Germinal center (tissue), 1 donor: ENCODE results near the gene OR10G8.
A peak's percentile ranks its signal among the peaks of the same experiment; 100 is the strongest.
"Not testable (repeated sequence)": the region's sequence is repeated elsewhere in the genome, so short reads cannot be mapped to it uniquely, and the experiment has no call there.

Experiments used
- DNase-seq: peaks from one replicate; pipeline ENCODE4 v3.0.0; 2012; ENCODE audit warnings: mixed read lengths, low spot score

OR10G8 gene, protein sequence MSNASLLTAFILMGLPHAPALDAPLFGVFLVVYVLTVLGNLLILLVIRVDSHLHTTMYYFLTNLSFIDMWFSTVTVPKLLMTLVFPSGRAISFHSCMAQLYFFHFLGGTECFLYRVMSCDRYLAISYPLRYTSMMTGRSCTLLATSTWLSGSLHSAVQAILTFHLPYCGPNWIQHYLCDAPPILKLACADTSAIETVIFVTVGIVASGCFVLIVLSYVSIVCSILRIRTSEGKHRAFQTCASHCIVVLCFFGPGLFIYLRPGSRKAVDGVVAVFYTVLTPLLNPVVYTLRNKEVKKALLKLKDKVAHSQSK

DNA sequence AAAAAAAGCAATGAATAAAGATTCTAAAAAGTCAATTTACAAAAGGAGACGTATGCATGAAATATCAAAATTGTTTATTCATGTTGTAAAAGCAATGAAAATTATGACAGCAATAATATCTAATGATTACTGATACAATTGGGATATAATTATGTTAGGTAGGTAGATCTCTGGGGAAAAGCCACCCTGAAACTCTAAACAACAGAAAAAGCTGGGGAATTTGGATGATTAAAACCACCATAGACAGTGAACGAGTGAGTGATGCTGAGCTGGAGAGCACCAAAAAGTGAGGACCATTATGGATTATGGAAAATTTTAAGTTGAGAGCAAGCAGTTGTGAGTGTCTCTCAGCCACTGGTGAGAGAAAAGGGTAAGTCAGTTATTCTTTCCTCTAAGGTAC lies at the start of gene OR10G8:
OR10G8 (plus strand) TSS at position 301 of the 400 bp plus-strand sequence. CDS start 2,825 bp downstream, outside the sequence.
- no peak for DNase-seq

GRCh38 chr11:123977731-123978347 lies 48.8 kb upstream of the OR10G8 start, which contains the start of gene OR10S1:
Gene OR10S1 (minus strand): TSS chr11:123977781. CDS start chr11:123977664, 117 bp downstream.
- DNase-seq: no peak

GRCh38 chr11:123979311-123979710 lies 47.3 kb upstream of the OR10G8 start:
- no peak for DNase-seq

GRCh38 chr11:123995119-123995518 lies 31.5 kb upstream of the OR10G8 start, which contains the start of gene OR10G6:
Gene OR10G6 (minus strand): TSS chr11:123995161. CDS start chr11:123995161, 0 bp downstream.
- no peak for DNase-seq

- DNase-seq: no peak
Observed at GRCh38 chr11:124012697-124013096, 13.9 kb upstream of the OR10G8 start, which contains the start of gene OR10G4. Gene OR10G4 (plus strand): TSS chr11:124012997. CDS start chr11:124015575, 2,578 bp downstream.

GRCh38 chr11:124015837-124016236 lies 10.8 kb upstream of the OR10G8 start:
- DNase-seq: not testable (repeated sequence)

- no peak for DNase-seq
Observed at GRCh38 chr11:124036666-124037065, 10.1 kb downstream of the OR10G8 start.

- no peak for DNase-seq
Observed at GRCh38 chr11:124039557-124039956, 13.0 kb downstream of the OR10G8 start.

GRCh38 chr11:124041254-124041653 lies 14.7 kb downstream of the OR10G8 start, which contains the start of gene OR10G7:
Gene OR10G7 (minus strand): TSS chr11:124041325. CDS start chr11:124039001, 2,324 bp downstream.
- no peak for DNase-seq

GRCh38 chr11:124043420-124043819 lies 16.8 kb downstream of the OR10G8 start:
- DNase-seq: no peak

DNA sequence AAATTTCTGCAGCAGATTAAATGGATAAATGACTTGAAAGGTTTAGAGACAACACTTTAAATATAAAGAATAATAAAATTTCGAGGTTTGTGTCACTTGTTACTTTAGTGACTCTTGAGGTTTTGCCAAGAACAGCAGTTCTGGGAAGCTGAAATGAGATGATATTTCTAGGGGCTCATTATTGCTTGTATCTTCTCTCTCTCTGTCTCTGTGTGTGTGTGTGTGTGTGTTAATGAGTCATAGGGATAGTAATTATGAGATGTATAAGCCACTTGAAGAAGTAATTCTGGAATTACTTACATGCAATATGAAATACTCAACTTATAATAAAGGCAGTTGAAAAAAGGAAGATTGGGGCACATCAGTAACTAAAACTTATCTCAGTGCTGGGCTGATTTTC lies 24.1 kb downstream of the OR10G8 start:
- no peak for DNase-seq

- no peak for DNase-seq
Observed at GRCh38 chr11:124052966-124053365, 26.4 kb downstream of the OR10G8 start.

DNA sequence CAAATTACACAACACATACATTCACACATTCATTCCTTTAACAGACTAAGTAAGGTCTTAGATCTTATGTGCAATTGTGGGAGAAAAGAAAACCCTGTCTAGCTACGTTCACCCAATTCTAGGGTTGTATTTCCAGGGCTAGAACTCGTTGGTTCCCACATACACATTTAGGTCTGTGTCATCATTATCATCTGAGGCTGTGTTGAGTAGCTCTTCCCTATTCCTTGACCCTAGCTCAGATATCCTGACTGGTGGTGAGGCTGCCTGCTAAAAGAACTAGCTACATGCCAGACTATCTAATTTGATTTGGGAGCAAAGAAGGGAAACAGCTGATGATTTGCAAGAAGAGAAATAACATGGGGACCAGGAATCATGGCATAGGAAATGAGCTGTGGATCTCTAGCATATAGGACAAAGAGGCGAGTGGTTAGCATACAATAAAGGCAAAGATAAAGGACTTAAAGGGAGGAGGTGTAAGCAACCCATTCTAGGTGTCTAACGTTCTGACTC lies 42.1 kb downstream of the OR10G8 start:
- DNase-seq: no peak

- DNase-seq: peak; percentile 9
Observed at GRCh38 chr11:124069429-124070401, 43.1 kb downstream of the OR10G8 start.

- DNase-seq: peak; percentile 42
Observed at GRCh38 chr11:124070915-124071622, 44.5 kb downstream of the OR10G8 start.

DNA sequence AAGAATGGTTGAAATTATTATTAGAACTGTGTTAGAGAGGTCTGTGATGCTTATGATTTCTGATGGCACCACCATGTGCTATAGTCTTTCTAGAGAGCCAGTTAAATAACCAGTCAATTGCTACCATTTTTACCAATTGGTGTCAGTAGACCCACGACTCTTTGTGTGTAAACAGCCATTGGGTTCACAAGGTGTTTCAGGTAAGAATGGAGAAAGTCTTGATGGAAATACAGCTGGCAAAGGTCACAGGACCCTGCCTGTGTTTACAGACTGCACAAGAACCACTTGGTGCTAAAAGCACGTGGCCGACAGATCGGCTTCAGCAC lies 45.0 kb downstream of the OR10G8 start:
- DNase-seq: no peak

DNA sequence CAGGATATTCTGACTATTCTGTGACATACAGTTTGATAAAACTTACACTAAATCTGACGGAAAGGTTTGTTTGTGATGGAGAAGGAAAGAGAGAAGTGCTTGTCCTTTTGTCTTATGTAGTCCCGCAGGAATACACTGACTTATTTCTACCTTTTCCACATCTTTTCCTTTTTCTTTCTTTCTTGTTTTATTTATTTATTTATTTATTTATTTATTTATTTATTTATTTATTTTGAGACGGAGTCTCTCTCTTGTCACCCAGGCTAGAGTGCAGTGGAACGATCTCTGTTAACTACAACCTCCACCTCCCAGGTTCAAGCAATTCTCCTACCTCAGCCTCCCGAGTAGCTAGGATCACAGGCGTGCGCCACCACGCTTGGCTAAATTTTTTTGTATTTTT lies 45.5 kb downstream of the OR10G8 start:
- DNase-seq: no peak

DNA sequence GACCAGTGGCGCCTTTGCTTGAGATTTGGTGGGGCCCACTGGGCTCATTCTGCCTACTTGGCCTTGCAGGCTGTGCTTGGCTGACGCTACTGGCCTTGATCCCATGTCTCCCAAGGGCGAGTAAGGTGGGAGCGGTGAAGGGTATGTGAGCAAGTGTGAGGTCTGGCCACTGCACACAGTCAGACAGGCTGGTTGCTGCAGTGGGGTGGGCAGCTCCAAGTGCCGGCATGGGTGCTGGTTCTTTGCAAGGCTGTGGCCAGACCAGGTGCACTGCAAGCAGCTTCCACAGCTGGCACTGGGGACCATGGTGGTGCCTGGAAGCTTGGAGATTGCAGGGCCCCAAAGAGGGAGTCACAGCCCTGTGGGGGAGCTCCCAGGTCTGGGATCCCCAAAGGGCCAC lies 48.0 kb downstream of the OR10G8 start:
- no peak for DNase-seq

- DNase-seq: no peak
Observed at GRCh38 chr11:124075492-124075840, 48.9 kb downstream of the OR10G8 start.

DNA sequence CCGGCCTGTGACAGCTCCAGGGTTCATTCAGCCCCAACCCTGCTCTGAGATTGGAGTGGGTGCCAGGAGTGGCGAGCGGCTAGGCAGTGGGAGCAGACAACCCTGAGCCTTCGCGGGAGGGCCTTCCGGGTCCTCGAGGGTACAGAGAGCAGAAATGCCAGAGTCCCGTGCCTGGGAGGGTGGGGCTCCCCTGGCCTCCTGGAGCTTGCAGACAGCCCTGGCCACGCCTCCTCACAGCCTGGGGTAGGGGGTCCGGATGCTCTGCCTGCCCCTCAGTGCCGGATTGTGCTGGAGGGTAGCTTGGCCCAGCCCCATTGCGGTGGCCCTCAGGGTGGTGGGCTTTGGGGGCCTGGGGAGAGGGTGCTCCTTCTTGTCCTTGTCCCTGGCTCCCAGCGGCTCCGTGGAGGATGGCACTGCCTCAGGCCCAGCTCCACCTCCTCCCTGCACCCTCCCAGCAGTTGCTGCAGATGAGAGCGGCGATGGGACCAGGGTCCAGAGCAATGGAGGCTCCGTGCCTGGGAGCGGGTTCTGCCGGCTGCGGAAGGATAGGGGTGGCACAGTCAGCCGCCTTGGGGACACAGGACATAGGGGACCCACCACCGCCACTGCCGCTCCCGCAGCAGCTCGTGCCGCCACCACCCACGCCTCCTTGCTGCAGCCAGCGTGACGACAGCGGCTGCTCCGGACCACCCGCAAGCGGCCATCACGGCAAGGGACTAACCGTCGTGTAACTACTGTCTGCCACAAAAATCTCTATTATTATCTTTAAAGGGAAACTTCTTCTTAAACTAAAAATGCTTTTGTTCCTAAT lies 49.4 kb downstream of the OR10G8 start:
- no peak for DNase-seq

GRCh38 chr11:124077266-124077665 lies 50.7 kb downstream of the OR10G8 start:
- DNase-seq: no peak
